GM19025 (cell line): ENCODE results near the gene EPB41L1.

ENCODE experiments used
- ATAC-seq: cut with Tn5 transposase; IDR thresholded peaks from one replicate; pipeline ENCODE4 v1.9.1; 2021; ENCODE audit warnings: mild to moderate bottlenecking, low read depth, moderate library complexity; ENCODE audit not compliant: unreplicated experiment

EPB41L1 gene

GRCh38 chr20:36154700-36155628, at the start of gene EPB41L1:
Gene EPB41L1, plus strand, starts transcription at chr20:36154740. Its CDS starts 19,038 bp downstream, at chr20:36173778.
- ATAC-seq: no peak

GRCh38 chr20:36104856-36105255, 49.7 kb upstream of the EPB41L1 start:
- ATAC-seq: no peak

- ATAC-seq: no peak
Observed at GRCh38 chr20:36105711-36106226, 48.8 kb upstream of the EPB41L1 start.

GRCh38 chr20:36106606-36107005, 47.9 kb upstream of the EPB41L1 start:
- no peak for ATAC-seq

GRCh38 chr20:36107881-36108280, 46.7 kb upstream of the EPB41L1 start:
- ATAC-seq: no peak

GRCh38 chr20:36109251-36109947, 45.1 kb upstream of the EPB41L1 start:
- ATAC-seq: no peak

GRCh38 chr20:36110994-36111393, 43.5 kb upstream of the EPB41L1 start:
- no peak for ATAC-seq

- no peak for ATAC-seq
Observed at GRCh38 chr20:36112112-36112511, 42.4 kb upstream of the EPB41L1 start.

- ATAC-seq: no peak
Observed at GRCh38 chr20:36113036-36113435, 41.5 kb upstream of the EPB41L1 start.

- no peak for ATAC-seq
Observed at GRCh38 chr20:36113566-36114250, 40.8 kb upstream of the EPB41L1 start.

GRCh38 chr20:36114707-36115106, 39.8 kb upstream of the EPB41L1 start:
- ATAC-seq: no peak

- ATAC-seq: no peak
Observed at GRCh38 chr20:36115925-36116324, 38.6 kb upstream of the EPB41L1 start.

- no peak for ATAC-seq
Observed at GRCh38 chr20:36116807-36117441, 37.6 kb upstream of the EPB41L1 start.

- ATAC-seq: no peak
Observed at GRCh38 chr20:36117638-36118037, 36.9 kb upstream of the EPB41L1 start.

- ATAC-seq: no peak
Observed at GRCh38 chr20:36118371-36118770, 36.2 kb upstream of the EPB41L1 start.

GRCh38 chr20:36119537-36119936, 35.0 kb upstream of the EPB41L1 start:
- no peak for ATAC-seq

- ATAC-seq: no peak
Observed at GRCh38 chr20:36120241-36120640, 34.3 kb upstream of the EPB41L1 start.

- ATAC-seq: no peak
Observed at GRCh38 chr20:36120991-36121390, 33.5 kb upstream of the EPB41L1 start.

- no peak for ATAC-seq
Observed at GRCh38 chr20:36121981-36122930, 32.3 kb upstream of the EPB41L1 start.
